Neutrophil (primary cell): ENCODE results near the gene C2CD4A.

Source experiments
- H3K27ac ChIP-seq: fragments of 200-600 bp; sonication (generic); 2 replicates; pipeline ENCODE4 v1.5.1; 2016; ENCODE audit warnings: mild to moderate bottlenecking, moderate library complexity
- H3K27me3 ChIP-seq: fragments of 200-600 bp; sonication (generic); 2 replicates; pipeline ENCODE4 v1.6.0; 2016; ENCODE audit warnings: mild to moderate bottlenecking
- H3K36me3 ChIP-seq: fragments of 200-600 bp; sonication (generic); 2 replicates; pipeline ENCODE4 v1.5.1; 2017
- H3K4me1 ChIP-seq, 2 experiments: fragments of 200-600 bp in 1 of 2; sonication (generic) in 1 of 2; 1 replicate in 1 of 2; 2 replicates in 1 of 2; pipeline versions ENCODE4 v1.5.1 to v1.6.1; 2013 to 2016; ENCODE audit warnings: low read depth in 1 of 2, low read length in 1 of 2, mild to moderate bottlenecking in 1 of 2, moderate library complexity in 1 of 2; ENCODE audit not compliant: control insufficient read depth in 1 of 2, insufficient read depth in 1 of 2
- H3K4me3 ChIP-seq, 2 experiments: fragments of 200-600 bp in 1 of 2; sonication (generic) in 1 of 2; 1 replicate in 1 of 2; 2 replicates in 1 of 2; pipeline ENCODE4 v1.5.1; 2013 to 2016; ENCODE audit warnings: low read depth in 1 of 2, low read length in 1 of 2, mild to moderate bottlenecking in 1 of 2, moderate library complexity in 1 of 2
- H3K9me3 ChIP-seq: fragments of 200-600 bp; sonication (generic); 2 replicates; pipeline ENCODE4 v1.5.1; 2016
- TF ChIP-seq, protein P1 (sequence below): fragments of 200-600 bp; sonication (generic); IDR thresholded peaks from 2 replicates; pipeline ENCODE4 v1.5.1; 2016; ENCODE audit warnings: antibody characterized with exemption

The C2CD4A gene

DNA sequence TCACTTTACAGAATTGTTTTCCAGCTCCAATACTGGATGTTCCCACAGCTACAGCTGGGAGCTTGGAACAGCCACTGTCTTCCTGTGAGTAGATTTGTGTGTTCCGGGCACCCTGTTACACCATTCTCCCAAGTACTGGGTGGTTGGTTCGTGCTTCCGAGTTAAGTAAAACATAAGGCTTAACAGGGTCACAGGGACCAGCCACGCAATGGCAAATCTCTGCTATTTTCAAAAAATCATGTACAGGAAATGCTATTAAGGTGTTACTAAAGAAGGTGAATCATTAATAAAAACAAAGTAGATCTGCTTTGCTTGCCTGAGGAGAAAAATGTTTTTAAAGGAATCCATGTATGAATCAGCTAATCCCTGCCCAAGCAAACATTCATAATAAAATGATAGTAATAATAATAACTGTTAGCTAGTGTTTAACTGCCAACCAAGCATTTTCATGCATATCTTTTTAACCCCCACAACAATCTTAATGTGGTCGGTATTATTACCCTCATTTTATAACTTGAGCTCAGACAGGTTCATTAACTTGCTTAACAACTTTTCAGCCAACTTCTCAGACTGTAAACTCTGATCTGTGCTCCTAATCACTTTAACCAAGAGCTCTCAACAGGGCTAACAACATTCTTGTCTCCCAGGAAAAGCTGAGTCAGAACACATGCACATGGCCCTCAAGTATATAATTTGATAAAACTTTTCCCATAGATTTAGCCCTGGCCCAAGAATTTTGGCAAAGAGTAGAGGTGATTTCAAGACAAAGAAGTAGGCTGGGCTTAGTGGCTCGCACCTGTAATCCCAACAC, 2.7 kb upstream of the C2CD4A start:
- H3K36me3 ChIP-seq: no peaks in the 10 kb centered on the region
- no peak overlapping the region for H3K4me3 ChIP-seq
- TF ChIP-seq, protein P1, sequence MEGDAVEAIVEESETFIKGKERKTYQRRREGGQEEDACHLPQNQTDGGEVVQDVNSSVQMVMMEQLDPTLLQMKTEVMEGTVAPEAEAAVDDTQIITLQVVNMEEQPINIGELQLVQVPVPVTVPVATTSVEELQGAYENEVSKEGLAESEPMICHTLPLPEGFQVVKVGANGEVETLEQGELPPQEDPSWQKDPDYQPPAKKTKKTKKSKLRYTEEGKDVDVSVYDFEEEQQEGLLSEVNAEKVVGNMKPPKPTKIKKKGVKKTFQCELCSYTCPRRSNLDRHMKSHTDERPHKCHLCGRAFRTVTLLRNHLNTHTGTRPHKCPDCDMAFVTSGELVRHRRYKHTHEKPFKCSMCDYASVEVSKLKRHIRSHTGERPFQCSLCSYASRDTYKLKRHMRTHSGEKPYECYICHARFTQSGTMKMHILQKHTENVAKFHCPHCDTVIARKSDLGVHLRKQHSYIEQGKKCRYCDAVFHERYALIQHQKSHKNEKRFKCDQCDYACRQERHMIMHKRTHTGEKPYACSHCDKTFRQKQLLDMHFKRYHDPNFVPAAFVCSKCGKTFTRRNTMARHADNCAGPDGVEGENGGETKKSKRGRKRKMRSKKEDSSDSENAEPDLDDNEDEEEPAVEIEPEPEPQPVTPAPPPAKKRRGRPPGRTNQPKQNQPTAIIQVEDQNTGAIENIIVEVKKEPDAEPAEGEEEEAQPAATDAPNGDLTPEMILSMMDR: no peak
- H3K27me3 ChIP-seq: peaks cover 79% of the 10 kb centered on the region
- H3K27ac ChIP-seq: no peak overlapping the region
- peaks cover 37 to 38% of the 10 kb centered on the region in 2 experiments for H3K4me1 ChIP-seq
- no peaks in the 10 kb centered on the region for H3K9me3 ChIP-seq

DNA sequence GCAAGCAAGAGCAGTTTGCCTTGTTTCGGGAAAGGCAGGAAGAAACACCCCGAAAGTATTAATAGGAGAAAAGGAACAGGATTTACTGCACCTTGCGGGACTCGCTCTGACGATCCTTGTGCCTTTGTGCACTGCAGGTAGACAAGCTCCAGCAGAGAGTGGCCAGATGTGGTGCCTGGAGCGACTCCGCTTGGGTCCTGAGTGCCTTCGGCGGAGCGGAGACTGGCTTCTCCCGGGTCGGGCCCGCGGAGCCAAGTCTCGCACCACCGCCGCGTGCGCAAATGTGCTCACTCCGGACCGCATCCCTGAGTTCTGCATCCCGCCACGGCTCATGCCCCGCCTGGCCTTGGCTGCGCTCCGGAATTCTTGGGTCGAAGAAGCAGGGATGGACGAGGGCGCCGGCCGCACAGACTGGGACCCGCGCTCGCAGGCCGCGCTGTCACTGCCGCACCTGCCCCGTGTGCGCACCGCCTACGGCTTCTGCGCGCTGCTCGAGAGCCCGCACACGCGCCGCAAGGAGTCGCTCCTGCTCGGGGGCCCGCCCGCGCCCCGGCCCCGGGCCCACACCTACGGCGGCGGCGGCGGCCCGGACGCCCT, 769 bp downstream of the C2CD4A start:
- Histone ChIP-seq H3K27me3 (peaks cover 88% of the 10 kb centered on the region), H3K36me3 (no peaks in the 10 kb centered on the region)

GRCh38 chr15:62068071-62068809, 1.5 kb downstream of the C2CD4A start:
- Histone ChIP-seq H3K9me3 (no peaks in the 10 kb centered on the region), H3K36me3 (no peaks in the 10 kb centered on the region), H3K27ac (peak overlapping the region; percentile 28), H3K27me3 (peaks cover 81% of the 10 kb centered on the region), H3K4me3 (peak overlapping the region; percentile 62 to 66), H3K4me1 (peaks cover 24% of the 10 kb centered on the region in 2 experiments)
- TF ChIP-seq, protein P1: peak; percentile 6

More for the DNA sequence above, 769 bp downstream of the C2CD4A start:
- Histone ChIP-seq H3K27ac (no peak overlapping the region), H3K4me1 (peaks cover 24% of the 10 kb centered on the region in 2 experiments), H3K9me3 (no peaks in the 10 kb centered on the region), H3K4me3 (peak overlapping the region; percentile 59 to 66)
- TF ChIP-seq, protein P1: no peak

GRCh38 chr15:62068810-62069167, 2.0 kb downstream of the C2CD4A start:
- Histone ChIP-seq H3K4me3 (peak overlapping the region; percentile 62 to 66), H3K9me3 (no peaks in the 10 kb centered on the region), H3K4me1 (peaks cover 24% of the 10 kb centered on the region in 2 experiments), H3K27me3 (peaks cover 81% of the 10 kb centered on the region), H3K36me3 (no peaks in the 10 kb centered on the region), H3K27ac (no peak overlapping the region)
- TF ChIP-seq, protein P1: no peak

DNA sequence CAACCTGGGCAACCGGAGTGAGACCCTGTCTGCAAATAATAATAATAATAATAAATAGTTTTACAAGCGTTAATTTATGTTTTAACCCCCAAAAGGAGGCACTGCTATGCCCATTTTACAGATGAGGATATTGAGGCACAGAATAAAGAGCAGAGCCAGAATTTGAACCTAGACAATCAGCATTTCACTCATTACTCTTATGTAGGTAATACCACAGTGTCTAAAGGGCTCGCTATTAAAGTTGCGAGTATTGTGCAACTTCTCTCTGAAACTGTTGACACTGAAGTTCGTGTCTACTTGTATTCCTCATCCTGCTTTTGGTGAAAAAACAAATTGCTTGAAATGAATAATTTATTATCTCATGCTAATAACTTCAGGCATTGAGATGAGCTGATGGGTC, 2.8 kb downstream of the C2CD4A start:
- H3K36me3 ChIP-seq: no peaks in the 10 kb centered on the region

More for the DNA sequence above, 2.8 kb downstream of the C2CD4A start:
- Histone ChIP-seq H3K27ac (no peak overlapping the region), H3K4me1 (peaks cover 24% of the 10 kb centered on the region in 2 experiments), H3K27me3 (peaks cover 81% of the 10 kb centered on the region), H3K9me3 (no peaks in the 10 kb centered on the region), H3K4me3 (no peak overlapping the region)
- TF ChIP-seq, protein P1: no peak
